AG10803 (cell line): Measurements from ENCODE around the gene GABRB3.

Experiments used
- DNase-seq: peaks from one replicate; pipeline ENCODE4 v3.0.0; 2010; ENCODE audit warnings: low read depth
- H3K4me3 ChIP-seq: 2 replicates; pipeline ENCODE4 v1.5.1; 2011; ENCODE audit warnings: mild to moderate bottlenecking, low read length, control low read depth
- CTCF ChIP-seq: conservative IDR thresholded peaks from 2 replicates; pipeline ENCODE4 v1.5.1; 2011; ENCODE audit warnings: mild to moderate bottlenecking, low read length, control low read depth, inconsistent platforms

GABRB3 gene

GRCh38 chr15:26518885-26519284 is 254.0 kb downstream of the GABRB3 start:
- no peak for DNase-seq
- no peak overlapping the region for H3K4me3 ChIP-seq
- no peak for TF ChIP-seq CTCF

- TF ChIP-seq CTCF, result no peak
- no peak overlapping the region for H3K4me3 ChIP-seq
- no peak for DNase-seq
Measured at GRCh38 chr15:26516102-26516980, 256.5 kb downstream of the GABRB3 start.

- no peak for TF ChIP-seq CTCF
- no peak overlapping the region for H3K4me3 ChIP-seq
- no peak for DNase-seq
Measured at GRCh38 chr15:26504009-26504408, 268.9 kb downstream of the GABRB3 start.
